OCI-LY1 (cell line): ENCODE data around the gene SPRED1.

Experiments
- CTCF ChIP-seq: fragments of 200-600 bp; sonication (generic), shearing (Covaris generic); IDR thresholded peaks from 2 replicates; pipeline ENCODE4 v1.5.1; 2017; ENCODE audit warnings: mild to moderate bottlenecking, antibody characterized with exemption, low read length, moderate library complexity, mixed read lengths
- EZH2 ChIP-seq: fragments of 200-600 bp; sonication (generic), shearing (Covaris generic); IDR thresholded peaks from 2 replicates; pipeline ENCODE4 v1.8.0; 2017; ENCODE audit warnings: borderline replicate concordance, mixed run types, mild to moderate bottlenecking, antibody characterized with exemption, low read length, moderate library complexity, mixed read lengths

GRCh38 chr15:38217788-38218609 is 34.6 kb upstream of the SPRED1 start:
- TF ChIP-seq EZH2: no peak
- TF ChIP-seq CTCF: no peak
